Measurements from ENCODE around the gene BLOC1S6.

Gene BLOC1S6

DNA sequence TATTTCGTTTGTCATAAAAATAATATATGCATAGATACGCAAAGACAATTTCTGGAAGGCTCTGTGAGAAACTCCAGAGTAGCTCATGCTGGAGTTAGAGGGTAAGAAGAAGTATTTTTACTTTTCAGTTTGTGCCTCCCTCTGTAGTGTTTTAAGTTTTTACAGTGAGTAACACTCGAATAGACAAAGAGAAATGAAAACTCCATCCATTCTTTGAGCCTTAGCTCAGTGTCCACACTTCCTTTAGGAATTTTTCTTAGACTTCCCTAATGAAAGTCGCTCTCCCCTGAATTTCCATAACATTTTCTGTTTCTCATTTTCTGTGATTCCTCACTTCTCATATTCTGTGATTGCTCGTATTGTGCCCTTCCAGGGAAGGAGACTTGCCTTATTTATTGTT is 2.1 kb downstream of the BLOC1S6 start:
- H3K9me3 ChIP-seq (ENCODE audit: control insufficient read depth, insufficient read depth, low read depth, low read length), result no peaks in the 10 kb centered on the region
- peaks cover 12% of the 10 kb centered on the region for H3K36me3 ChIP-seq (ENCODE audit: control insufficient read depth, insufficient read depth, low read length)
- no peak overlapping the region for H3K9ac ChIP-seq (ENCODE audit: low read length)
- H3K4me1 ChIP-seq (ENCODE audit: control insufficient read depth, insufficient read depth, low read length), result peaks cover 20% of the 10 kb centered on the region; the same call in 1 of the 2 replicates
- H3K4me3 ChIP-seq (ENCODE audit: low read depth, low read length), result peak overlapping the region; percentile 73; the same call in 1 of the 2 replicates
- no peaks in the 10 kb centered on the region for H3K27me3 ChIP-seq (ENCODE audit: control insufficient read depth, insufficient read depth, low read length)
- no peak overlapping the region for H3K27ac ChIP-seq (ENCODE audit: low read depth, low read length)

DNA sequence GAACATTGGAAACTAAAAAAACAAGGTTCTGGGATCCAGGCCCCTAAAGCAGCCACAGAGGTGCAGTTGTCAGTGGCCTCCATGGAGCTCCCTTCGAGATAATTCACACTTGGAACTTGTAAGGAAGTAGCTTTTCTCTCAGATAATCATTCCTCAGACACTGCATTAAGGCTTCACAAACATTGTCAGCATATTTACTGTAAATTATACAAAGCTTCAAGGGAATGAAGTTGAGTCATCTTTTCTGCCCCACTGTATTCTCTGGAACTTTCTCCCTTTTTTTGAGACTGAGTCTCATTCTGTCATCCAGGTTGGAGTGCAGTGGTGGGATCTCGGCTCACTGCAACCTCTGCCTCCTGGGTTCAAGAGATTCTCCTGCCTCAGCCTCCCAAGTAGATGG is 7.1 kb downstream of the BLOC1S6 start:
- Histone ChIP-seq H3K27ac (ENCODE audit: low read depth, low read length) (no peak overlapping the region), H3K9me3 (ENCODE audit: control insufficient read depth, insufficient read depth, low read depth, low read length) (peaks cover 4% of the 10 kb centered on the region; the same call in 1 of the 2 replicates), H3K4me3 (ENCODE audit: low read depth, low read length) (no peak overlapping the region), H3K9ac (ENCODE audit: low read length) (no peak overlapping the region), H3K4me1 (ENCODE audit: control insufficient read depth, insufficient read depth, low read length) (no peaks in the 10 kb centered on the region), H3K36me3 (ENCODE audit: control insufficient read depth, insufficient read depth, low read length) (peaks cover 39% of the 10 kb centered on the region), H3K27me3 (ENCODE audit: control insufficient read depth, insufficient read depth, low read length) (no peaks in the 10 kb centered on the region)

DNA sequence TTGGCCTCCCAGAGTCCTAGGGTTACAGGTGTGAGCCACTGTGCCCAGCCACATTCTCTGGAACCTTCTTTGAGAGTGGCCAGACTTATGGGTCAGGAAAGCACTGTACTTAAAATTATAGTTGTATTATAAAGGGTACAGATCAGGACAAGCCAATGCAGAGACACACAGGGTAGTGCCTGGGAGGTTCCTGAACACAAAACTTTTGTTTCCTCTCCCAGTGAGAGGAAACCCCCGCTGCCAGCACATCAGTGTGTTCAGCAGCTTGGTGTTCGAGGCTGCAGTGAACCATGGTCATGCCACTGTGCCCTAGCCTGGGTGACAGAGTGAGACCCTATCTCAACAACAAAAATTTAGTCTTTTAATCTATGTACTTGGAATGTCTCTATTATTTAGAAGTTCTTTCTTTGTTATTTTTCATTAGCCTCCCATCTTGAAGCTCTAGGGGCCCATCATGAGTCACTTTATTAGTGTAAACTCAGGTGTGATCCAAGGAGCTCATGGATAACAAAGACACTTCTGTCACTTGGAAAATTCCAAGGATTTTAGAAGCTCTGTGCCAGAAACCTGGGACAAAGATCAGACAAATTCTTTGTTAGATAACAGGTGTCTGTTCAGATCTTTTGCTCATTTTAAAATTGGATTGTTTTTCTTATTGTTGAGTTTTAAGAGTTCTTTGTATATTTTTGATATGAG is 7.8 kb downstream of the BLOC1S6 start:
- Histone ChIP-seq H3K27ac (ENCODE audit: low read depth, low read length) (no peak overlapping the region), H3K9ac (ENCODE audit: low read length) (no peak overlapping the region), H3K36me3 (ENCODE audit: control insufficient read depth, insufficient read depth, low read length) (peaks cover 39% of the 10 kb centered on the region)

DNA sequence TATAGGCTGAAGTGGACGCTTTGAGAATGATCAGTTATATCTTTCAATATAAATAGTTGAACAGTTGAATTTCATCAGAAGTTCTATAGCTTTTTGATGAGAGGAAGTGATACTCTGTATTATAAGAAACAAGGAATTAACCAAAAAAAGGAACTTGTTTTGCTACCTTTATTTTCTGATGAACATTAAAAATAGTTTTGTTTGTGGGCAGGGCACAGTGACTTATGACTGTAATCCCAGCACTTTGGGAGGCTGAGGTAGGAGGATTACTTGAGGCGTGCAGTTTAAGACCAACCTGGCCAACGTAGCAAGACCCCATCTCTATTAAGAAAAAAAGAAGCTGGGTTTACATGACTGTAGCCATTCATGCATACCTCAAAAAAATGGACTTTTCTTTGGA is 16.7 kb downstream of the BLOC1S6 start:
- H3K36me3 ChIP-seq (ENCODE audit: control insufficient read depth, insufficient read depth, low read length), result peaks cover 16% of the 10 kb centered on the region
- H3K9me3 ChIP-seq (ENCODE audit: control insufficient read depth, insufficient read depth, low read depth, low read length), result no peaks in the 10 kb centered on the region
- H3K9ac ChIP-seq (ENCODE audit: low read length), result no peak overlapping the region
- H3K4me3 ChIP-seq (ENCODE audit: low read depth, low read length), result no peak overlapping the region
- H3K4me1 ChIP-seq (ENCODE audit: control insufficient read depth, insufficient read depth, low read length), result no peaks in the 10 kb centered on the region
- no peak overlapping the region for H3K27ac ChIP-seq (ENCODE audit: low read depth, low read length)
- no peaks in the 10 kb centered on the region for H3K27me3 ChIP-seq (ENCODE audit: control insufficient read depth, insufficient read depth, low read length)

More for the DNA sequence above, 7.8 kb downstream of the BLOC1S6 start:
- Histone ChIP-seq H3K9me3 (ENCODE audit: control insufficient read depth, insufficient read depth, low read depth, low read length) (peaks cover 4% of the 10 kb centered on the region; the same call in 1 of the 2 replicates), H3K4me1 (ENCODE audit: control insufficient read depth, insufficient read depth, low read length) (no peaks in the 10 kb centered on the region), H3K4me3 (ENCODE audit: low read depth, low read length) (no peak overlapping the region), H3K27me3 (ENCODE audit: control insufficient read depth, insufficient read depth, low read length) (no peaks in the 10 kb centered on the region)

DNA sequence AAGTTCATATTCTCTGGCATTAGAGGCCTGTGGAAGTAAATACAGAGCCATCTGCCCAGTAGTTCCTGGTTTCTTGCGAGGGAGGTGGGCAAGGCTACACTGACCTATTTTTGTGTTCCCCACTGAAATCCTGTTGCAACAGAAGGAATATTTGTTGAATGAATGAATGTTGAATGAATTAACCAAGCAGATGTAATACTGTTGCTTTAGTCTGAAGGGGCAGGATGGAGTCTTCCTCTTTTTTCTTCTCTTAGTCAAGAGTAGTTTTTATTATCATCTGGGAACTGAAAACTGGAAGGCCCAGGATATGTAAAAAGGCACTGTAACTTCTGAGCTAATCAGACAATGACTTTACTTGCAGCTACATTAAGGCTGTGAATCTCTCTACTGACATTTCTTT is 17.1 kb downstream of the BLOC1S6 start:
- Histone ChIP-seq H3K27ac (ENCODE audit: low read depth, low read length) (no peak overlapping the region), H3K4me3 (ENCODE audit: low read depth, low read length) (no peak overlapping the region), H3K27me3 (ENCODE audit: control insufficient read depth, insufficient read depth, low read length) (no peaks in the 10 kb centered on the region), H3K4me1 (ENCODE audit: control insufficient read depth, insufficient read depth, low read length) (no peaks in the 10 kb centered on the region), H3K9ac (ENCODE audit: low read length) (no peak overlapping the region), H3K9me3 (ENCODE audit: control insufficient read depth, insufficient read depth, low read depth, low read length) (no peaks in the 10 kb centered on the region), H3K36me3 (ENCODE audit: control insufficient read depth, insufficient read depth, low read length) (peaks cover 16% of the 10 kb centered on the region)

DNA sequence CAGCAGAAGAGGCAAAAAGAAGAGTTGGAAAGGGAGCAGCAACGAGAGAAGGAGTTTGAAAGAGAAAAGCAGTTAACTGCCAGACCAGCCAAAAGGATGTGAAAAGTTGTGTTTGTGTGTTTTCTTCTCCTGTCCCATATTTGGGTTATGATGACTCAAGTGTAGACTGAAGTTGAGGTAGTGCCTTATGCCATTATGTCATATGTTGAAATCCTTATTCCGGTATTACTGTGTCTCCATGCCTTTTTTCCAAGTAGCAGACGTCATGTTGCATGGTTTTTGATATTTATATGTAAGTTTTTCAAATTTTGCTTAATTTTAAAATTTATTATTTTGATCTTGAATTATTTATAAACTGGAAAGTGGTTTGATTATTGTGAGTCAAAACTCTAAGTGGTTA is 19.2 kb downstream of the BLOC1S6 start:
- H3K9me3 ChIP-seq (ENCODE audit: control insufficient read depth, insufficient read depth, low read depth, low read length), result no peaks in the 10 kb centered on the region
- H3K9ac ChIP-seq (ENCODE audit: low read length), result no peak overlapping the region
- no peaks in the 10 kb centered on the region for H3K27me3 ChIP-seq (ENCODE audit: control insufficient read depth, insufficient read depth, low read length)
- no peak overlapping the region for H3K27ac ChIP-seq (ENCODE audit: low read depth, low read length)
- H3K4me3 ChIP-seq (ENCODE audit: low read depth, low read length), result no peak overlapping the region
- H3K36me3 ChIP-seq (ENCODE audit: control insufficient read depth, insufficient read depth, low read length), result peaks cover 16% of the 10 kb centered on the region
- H3K4me1 ChIP-seq (ENCODE audit: control insufficient read depth, insufficient read depth, low read length), result no peaks in the 10 kb centered on the region

DNA sequence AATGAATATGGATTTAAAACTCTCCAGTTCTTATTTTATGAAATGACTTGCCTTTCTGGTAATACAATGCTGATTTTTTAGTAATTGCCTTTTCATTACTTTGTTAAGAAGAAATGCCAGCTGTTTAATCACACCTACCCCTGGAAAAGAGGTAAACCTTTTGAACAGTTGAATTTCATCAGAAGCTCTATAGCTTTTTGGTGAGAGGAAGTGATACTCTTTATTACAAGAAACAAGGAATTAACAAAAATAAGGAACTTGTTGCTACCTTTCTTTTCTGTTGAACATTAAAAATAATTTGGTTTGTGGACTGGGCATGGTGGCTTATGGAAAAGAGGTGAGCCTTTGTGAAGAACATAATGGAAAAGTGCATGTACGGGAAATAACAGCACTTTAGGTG is 19.7 kb downstream of the BLOC1S6 start:
- no peak overlapping the region for H3K27ac ChIP-seq (ENCODE audit: low read depth, low read length)
- no peaks in the 10 kb centered on the region for H3K27me3 ChIP-seq (ENCODE audit: control insufficient read depth, insufficient read depth, low read length)
- no peak overlapping the region for H3K9ac ChIP-seq (ENCODE audit: low read length)
- H3K36me3 ChIP-seq (ENCODE audit: control insufficient read depth, insufficient read depth, low read length), result peaks cover 16% of the 10 kb centered on the region
- H3K4me1 ChIP-seq (ENCODE audit: control insufficient read depth, insufficient read depth, low read length), result no peaks in the 10 kb centered on the region
- H3K9me3 ChIP-seq (ENCODE audit: control insufficient read depth, insufficient read depth, low read depth, low read length), result no peaks in the 10 kb centered on the region
- no peak overlapping the region for H3K4me3 ChIP-seq (ENCODE audit: low read depth, low read length)

DNA sequence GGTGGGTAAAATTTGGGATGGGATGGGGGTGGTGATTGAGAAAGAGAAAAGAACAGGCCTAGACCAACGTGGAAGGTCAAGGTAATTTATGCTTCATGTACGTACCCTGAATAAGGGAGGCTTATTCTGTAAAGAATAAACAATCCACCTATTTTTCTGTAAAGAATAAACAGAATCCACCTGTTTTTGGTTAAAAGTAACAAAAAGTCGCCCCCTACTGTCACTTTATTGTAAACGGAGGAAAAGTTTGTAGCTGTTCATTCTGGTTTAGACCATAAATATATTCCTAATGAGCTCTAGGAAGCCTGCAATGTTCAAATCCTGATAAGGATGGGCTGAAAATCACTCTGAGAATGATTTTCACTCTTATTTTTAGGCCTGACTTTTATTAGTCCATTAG is 24.1 kb downstream of the BLOC1S6 start:
- Histone ChIP-seq H3K9ac (ENCODE audit: low read length) (no peak overlapping the region), H3K27ac (ENCODE audit: low read depth, low read length) (no peak overlapping the region), H3K4me3 (ENCODE audit: low read depth, low read length) (no peak overlapping the region), H3K4me1 (ENCODE audit: control insufficient read depth, insufficient read depth, low read length) (peaks cover 2% of the 10 kb centered on the region; the same call in 1 of the 2 replicates), H3K9me3 (ENCODE audit: control insufficient read depth, insufficient read depth, low read depth, low read length) (no peaks in the 10 kb centered on the region), H3K36me3 (ENCODE audit: control insufficient read depth, insufficient read depth, low read length) (peaks cover 8% of the 10 kb centered on the region), H3K27me3 (ENCODE audit: control insufficient read depth, insufficient read depth, low read length) (no peaks in the 10 kb centered on the region)

DNA sequence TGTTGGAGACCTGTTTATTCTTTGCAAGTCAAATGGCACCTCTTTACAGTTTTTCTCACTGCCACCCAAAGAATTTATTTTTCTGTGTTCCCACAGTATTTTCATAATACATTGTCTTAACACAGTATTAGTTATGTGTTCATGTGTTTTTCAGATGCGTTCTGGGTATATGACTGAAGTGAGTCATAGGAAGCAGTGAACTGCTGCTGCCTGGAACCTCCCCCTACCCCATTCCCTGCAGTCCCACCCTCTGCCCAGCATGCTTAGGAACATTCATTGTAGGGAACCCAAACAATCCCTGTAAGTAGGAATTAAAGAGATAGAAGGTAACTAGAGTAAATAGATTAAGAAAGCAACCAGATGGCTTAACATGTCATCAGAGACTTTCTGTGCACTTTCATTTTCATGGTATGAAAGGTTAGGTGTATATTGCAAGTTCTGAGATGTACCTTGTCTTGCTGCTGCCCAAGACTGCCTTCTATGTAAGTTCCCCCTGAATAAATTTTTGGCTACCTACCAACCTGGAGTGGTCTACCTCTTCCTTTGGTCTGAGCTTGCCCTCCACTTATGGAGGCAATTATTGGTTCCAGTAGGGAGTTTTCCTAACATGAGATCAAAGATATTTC is 25.7 kb downstream of the BLOC1S6 start:
- no peak overlapping the region for H3K9ac ChIP-seq (ENCODE audit: low read length)
- H3K36me3 ChIP-seq (ENCODE audit: control insufficient read depth, insufficient read depth, low read length), result no peaks in the 10 kb centered on the region; the same call in 1 of the 2 replicates

DNA sequence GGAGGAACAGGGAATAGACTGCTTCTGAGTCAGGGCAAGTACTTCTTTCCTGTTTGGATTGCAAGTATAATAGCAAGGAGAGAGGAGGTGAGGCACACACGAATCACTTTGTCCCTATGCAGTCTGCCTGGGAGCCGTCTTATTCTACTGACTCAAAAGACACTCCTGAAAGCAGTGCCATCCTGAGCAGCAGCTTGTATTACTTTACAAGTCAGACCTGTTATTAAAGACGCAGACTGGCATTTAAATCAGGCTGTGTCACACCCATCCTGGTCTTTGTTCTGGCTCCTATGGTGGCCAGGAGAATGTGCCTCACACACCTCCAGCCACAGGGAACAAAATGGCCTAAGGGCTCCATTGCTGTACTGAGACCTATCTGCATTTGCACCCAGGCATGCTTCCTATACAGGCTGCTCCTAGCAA is 29.7 kb downstream of the BLOC1S6 start:
- H3K4me1 ChIP-seq (ENCODE audit: control insufficient read depth, insufficient read depth, low read length), result peaks cover 12% of the 10 kb centered on the region; the same call in 1 of the 2 replicates
- no peak overlapping the region for H3K9ac ChIP-seq (ENCODE audit: low read length)
- no peaks in the 10 kb centered on the region for H3K36me3 ChIP-seq (ENCODE audit: control insufficient read depth, insufficient read depth, low read length)
- H3K9me3 ChIP-seq (ENCODE audit: control insufficient read depth, insufficient read depth, low read depth, low read length), result no peaks in the 10 kb centered on the region
- no peak overlapping the region for H3K4me3 ChIP-seq (ENCODE audit: low read depth, low read length)
- no peak overlapping the region for H3K27ac ChIP-seq (ENCODE audit: low read depth, low read length)
- H3K27me3 ChIP-seq (ENCODE audit: control insufficient read depth, insufficient read depth, low read length), result peaks cover 4% of the 10 kb centered on the region; the same call in 1 of the 2 replicates

More for the DNA sequence above, 25.7 kb downstream of the BLOC1S6 start:
- Histone ChIP-seq H3K27me3 (ENCODE audit: control insufficient read depth, insufficient read depth, low read length) (no peaks in the 10 kb centered on the region), H3K4me1 (ENCODE audit: control insufficient read depth, insufficient read depth, low read length) (peaks cover 12% of the 10 kb centered on the region; the same call in 1 of the 2 replicates), H3K4me3 (ENCODE audit: low read depth, low read length) (no peak overlapping the region), H3K9me3 (ENCODE audit: control insufficient read depth, insufficient read depth, low read depth, low read length) (no peaks in the 10 kb centered on the region), H3K27ac (ENCODE audit: low read depth, low read length) (no peak overlapping the region)

DNA sequence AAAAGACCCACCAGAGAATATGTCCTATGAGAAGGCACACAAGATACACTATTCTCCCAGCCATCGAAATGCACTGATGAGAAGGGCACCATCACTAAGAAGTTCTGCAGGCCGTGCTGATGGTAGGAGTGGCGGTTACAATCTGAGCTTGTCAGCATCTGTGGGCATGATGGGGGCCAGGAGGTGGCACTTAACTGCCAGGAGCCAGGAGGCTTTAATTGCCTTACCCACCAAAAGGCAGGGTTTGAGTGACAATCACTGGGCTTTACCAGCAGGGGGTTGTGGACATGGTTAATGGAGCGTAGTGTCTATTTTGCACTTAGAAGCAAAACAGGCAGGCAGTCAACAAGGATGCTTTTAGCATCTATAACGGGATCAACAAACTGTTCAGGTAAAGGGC is 31.6 kb downstream of the BLOC1S6 start:
- no peak overlapping the region for H3K9ac ChIP-seq (ENCODE audit: low read length)
- H3K27me3 ChIP-seq (ENCODE audit: control insufficient read depth, insufficient read depth, low read length), result peaks cover 4% of the 10 kb centered on the region; the same call in 1 of the 2 replicates
- H3K27ac ChIP-seq (ENCODE audit: low read depth, low read length), result no peak overlapping the region
- H3K4me1 ChIP-seq (ENCODE audit: control insufficient read depth, insufficient read depth, low read length), result peaks cover 12% of the 10 kb centered on the region; the same call in 1 of the 2 replicates
- H3K36me3 ChIP-seq (ENCODE audit: control insufficient read depth, insufficient read depth, low read length), result no peaks in the 10 kb centered on the region
- no peaks in the 10 kb centered on the region for H3K9me3 ChIP-seq (ENCODE audit: control insufficient read depth, insufficient read depth, low read depth, low read length)
- no peak overlapping the region for H3K4me3 ChIP-seq (ENCODE audit: low read depth, low read length)
